HG03469 (cell line): Measurements from ENCODE around the gene LYZL4.

Experiments used
- ATAC-seq: cut with Tn5 transposase; IDR thresholded peaks from one replicate; pipeline ENCODE4 v1.9.1; 2021; ENCODE audit warnings: mild to moderate bottlenecking, moderate library complexity, moderate number of reproducible peaks; ENCODE audit not compliant: unreplicated experiment

LYZL4 gene

DNA sequence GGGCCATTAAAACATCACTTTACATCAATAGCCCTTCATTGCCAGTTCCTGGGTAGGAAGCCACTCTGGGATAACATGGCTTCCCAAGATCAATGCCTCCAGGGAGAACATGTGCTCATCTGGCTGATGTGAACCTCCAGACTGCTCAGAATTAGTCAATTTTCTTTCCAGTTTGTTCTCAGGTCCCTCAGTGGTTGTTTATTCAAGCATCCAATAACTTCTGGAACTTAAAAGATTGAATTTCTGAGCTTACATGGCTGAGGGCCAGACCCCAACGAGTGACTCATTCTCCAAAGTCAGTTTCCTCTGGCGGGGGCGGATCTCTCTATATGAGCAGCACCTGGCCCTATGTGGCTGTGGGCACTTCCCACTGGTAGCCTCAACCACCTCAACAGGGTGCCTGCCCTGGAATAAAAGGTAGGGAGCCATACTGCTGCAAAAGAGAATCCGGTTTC, 34.0 kb downstream of the LYZL4 start:
- no peak for ATAC-seq

DNA sequence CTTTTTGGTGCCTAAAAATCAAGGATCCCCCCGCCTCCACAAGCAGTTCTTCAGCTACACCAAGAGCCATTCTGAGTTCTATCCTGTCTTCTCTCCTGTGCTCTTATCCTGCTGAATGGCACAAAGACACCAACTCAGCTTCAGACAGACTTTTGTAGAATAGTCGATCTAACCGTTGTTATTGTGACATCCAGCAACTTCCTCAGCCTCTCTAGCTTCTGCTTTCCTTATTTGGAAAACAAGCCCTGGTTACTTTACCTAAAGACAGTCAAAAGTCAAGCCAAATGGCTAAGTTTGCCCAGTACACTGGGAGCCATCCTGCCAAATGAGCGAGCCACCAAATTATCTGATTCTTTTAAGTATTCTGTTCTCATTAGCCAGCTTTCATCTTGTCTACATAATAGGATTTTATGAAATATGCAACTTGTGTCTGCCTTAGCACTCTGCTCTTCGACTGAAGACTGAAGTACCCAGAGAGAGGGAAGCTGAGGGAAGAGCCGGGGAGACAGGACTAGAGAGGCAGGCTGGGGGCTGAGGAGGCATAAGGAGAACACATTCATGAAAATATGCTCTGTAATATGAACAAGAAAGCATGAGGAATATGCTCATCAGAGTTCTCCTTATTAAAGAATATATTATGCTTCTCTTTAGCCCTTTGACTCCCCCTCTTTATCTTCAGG, 35.1 kb downstream of the LYZL4 start:
- no peak for ATAC-seq

DNA sequence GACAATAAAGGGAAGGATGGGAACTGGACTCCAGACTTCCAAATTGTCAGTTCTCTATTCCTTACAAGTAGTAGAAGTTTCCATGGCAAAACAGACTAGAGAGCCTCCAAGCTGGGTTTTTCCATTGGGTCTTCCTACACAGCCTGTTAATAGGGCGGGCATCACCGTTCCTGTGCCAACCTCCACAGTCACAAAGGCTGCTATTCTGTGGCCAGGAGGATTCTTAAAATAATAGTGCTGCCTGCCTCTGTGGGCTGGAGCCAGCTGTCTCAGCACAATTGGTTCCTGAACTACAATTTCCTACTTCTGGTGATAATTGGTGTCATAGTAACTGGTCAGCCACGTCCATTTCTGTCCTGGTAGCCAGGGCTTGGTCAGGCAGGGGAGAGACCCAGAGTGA, 38.6 kb downstream of the LYZL4 start:
- no peak for ATAC-seq

DNA sequence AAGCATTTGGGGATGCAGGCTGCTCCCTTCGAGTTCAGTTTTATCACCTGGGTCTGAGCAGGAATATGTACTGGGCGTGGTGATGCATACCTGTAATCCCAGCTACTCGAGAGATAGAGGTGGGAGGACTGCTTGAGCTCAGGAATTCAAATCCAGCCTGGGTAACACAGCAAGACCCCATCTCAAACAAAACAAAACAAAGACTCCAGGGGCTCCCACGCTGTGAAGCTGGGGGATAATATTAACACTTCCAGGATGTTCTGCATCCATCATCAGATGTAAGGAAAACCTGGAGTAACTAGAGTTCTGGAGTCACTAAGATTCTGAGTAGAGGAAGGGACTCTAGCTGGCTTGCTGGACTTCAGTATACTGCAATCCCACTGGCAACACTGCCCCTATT, 40.6 kb downstream of the LYZL4 start:
- ATAC-seq: no peak

DNA sequence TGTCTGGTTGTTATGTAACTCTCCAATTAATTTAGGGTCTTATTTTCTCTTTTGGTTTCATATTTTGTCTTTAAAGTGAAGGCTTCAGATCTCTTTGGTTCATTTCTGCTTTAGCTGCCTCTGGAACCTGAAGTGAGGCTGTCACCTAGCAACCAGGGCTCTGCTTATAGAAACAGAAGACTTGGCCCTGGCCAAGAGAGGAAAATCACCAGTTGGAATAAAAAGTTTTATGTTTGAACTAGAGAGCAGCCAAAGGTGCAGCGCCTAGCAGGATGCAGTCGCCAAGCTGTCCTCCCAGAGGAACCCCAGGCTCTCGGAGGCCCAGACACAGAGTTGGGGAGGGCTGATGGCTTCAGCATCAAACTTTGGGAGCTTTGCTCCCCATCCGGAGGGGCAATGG, 41.1 kb downstream of the LYZL4 start:
- ATAC-seq: no peak

DNA sequence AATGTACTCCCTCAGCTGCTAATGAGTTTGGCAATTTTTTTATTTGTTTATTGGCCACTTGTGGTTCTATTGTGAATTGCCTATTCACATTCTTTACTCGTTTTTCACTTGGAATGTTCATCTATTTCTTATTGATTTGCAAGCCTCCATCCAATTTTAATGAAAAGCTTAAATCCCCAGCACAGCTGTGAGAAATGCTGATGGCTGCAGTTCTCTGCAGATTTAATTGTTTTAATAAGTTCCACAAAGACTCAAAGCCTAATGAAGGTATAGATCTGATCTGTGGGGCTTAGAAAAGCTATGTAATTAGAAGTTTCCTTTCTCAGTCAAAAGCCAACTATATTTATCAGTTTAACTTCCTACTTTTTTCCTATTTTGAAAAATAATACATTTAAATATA, 41.5 kb downstream of the LYZL4 start:
- ATAC-seq: no peak

DNA sequence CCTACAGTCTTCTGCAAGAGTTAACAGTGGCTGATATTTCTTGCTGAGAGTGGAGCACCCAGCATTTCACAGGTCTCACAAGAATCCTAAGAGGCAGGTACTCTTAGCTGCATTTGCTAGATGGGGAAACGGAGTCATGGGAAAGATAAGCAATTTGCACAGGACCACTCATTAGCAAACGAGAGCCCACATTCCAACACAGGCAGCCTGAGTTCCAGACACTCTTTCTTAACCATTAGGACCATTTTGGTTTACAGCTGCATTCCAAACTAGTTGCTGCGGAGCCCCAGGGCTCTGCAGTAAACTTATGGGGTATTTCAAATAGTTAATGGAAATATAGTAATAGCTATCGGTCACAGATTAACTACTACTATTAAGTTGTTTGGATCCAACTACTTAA, 42.5 kb downstream of the LYZL4 start:
- ATAC-seq: no peak

DNA sequence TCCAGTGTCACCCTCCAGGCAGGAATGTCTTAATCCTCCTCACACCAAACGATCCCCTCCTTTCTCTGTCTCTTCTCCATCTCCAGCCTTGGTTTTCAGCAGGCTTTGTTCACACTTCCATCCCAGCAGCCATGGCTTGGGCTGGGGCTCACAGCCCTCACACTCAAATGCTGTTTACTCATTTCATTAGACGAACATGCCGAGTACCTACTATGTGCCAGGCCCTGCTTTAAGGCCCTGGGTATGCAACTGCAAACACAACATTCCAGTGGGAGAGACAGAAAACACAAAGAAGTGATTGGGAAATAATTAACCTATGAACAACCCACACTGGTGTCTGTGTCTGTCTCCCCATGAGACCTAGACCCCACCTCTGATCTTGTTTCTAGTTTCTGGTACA, 43.9 kb downstream of the LYZL4 start:
- no peak for ATAC-seq

DNA sequence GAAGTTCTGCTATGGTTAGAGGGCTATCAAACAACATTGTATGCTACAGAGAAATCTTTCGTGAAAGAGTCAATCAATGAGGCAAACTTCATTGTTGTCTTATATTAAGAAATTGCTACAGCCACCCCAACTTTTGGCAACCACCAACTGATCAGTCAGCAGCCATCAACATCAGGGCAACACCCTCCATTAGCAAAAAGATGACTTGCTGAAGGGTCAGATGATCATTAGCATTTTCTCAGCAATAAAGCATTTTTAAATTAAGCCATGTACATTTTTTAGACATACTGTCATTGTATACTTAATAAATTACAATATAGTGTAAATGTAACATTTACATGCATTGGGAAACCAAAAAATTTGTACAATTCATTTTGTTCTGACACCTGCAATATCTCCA, 53.1 kb downstream of the LYZL4 start:
- ATAC-seq: no peak

DNA sequence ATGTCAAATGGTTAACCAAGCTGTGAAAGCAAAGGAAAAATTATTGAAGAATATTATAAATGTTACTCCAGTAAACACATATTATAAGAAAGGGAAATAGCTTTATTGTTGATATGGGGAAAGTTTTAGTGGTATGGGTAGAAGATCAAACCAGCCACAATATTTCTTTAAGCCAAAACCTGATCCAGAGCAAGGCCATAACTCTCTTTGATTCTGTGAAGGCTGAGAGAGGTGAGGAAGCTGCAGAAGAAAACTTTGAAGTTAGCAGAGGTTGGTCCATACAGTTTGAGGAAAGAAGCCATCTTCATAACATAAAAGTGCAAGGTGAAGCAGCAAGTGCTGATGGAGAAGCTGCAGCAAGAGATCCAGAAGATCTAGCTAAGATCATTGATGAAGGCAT, 54.8 kb downstream of the LYZL4 start:
- no peak for ATAC-seq

DNA sequence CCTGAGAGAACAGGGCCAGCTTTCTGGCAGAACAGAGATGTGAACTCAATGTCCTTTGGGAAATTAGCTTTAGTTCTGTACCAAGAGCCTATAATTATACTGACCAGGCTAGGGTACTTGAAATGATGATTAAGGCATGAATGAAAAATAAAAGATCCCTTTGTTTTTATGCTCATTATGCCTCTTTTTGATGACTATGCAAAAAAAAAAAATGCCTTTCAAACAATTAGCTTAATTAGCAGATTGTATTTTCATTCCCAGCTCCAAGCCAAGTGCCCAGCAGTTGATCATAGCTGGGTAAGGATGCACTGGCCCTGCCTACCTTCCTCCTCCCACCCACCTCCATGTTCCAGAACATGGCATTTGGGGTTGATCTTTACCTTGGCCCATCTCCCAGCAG, 56.8 kb downstream of the LYZL4 start:
- no peak for ATAC-seq

DNA sequence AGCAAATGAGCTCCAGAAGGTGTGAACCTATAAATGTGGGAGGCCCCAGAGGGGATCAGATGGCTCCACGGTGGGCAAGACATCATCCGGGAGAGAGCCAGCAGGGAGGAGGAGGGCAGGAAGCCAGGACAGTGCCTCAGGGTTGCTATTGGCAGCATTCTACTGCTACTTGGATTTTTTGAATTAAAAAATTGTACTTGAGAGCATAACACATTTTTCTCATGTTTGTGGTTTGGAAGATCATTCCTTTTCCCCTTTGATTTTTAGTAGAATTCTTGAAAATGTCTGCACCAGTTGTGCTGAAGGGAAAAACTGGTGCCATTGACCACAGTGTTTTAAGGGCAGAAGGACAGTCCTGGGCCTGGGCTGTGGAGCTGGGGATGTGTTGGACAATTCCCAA, 59.2 kb downstream of the LYZL4 start:
- ATAC-seq: no peak

DNA sequence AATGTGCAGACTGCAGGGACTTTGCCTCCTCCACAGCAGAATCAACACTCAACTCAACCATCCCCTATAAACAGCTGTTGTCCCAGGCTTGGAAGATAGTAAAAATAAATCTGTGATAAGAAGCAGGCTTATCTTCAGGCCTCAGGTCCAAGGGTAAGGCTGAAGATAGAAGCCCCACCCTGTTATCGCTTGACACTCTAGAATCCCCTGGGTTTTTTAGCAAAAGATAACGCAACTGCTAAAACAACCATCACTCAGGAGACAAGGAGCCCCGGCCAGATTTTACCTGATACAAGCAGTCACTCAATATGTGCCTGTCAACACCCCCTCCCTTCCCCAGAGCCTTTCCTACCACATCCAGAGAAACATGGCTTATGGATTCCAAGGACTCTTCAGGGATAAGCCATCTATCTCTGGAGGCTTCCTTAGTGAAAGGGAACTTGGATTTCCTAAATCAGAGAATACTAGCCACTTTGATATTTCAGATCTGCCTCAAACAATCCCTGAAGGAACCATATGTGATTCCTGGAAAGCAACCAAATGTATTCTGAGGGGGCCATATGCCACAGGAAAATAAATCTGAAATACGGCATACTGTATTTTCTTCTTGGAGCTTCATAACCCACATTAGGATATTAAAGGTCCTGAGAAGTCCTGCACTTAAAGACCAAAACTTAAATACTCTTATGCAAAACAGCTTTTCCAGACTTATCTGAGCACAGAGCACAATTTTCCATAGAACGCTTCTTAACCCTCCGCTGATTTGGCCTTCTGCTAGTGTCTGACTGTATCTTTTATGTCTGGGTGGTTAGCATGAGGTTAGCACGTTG, 60.4 kb downstream of the LYZL4 start:
- no peak for ATAC-seq

DNA sequence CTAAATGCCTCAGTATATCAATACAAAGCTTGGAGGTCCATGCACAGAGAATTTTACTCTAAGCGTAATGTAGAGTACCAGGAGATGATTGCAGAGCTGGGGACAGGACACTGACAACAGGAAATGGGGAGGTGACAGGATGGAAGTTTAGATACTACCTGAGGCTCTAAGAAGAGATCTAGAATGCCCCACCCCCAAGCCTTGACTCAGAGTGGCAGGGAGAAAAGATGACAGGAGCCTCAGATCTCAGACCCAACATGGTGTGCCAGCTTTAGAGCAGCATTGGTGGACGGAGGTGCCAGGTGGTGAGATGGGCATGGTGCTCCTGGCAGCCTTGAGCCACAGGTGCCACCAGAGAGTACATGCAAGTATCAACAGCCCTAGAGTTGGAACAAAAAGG, 62.5 kb downstream of the LYZL4 start:
- ATAC-seq: no peak
